MM.1S (cell line): ENCODE measurements around the gene EAF2.
"Not testable (repeated sequence)": the region's sequence is repeated elsewhere in the genome, so short reads cannot be mapped to it uniquely, and the experiment has no call there.

Source experiments
- DNase-seq: peaks from one replicate; pipeline ENCODE4 v3.0.0-alpha.2; 2015
- H2AFZ ChIP-seq: fragments of 300-600 bp; sonication (generic); 2 replicates; pipeline ENCODE4 v1.6.0; 2016; ENCODE audit warnings: antibody characterized with exemption, low read length
- H3F3A ChIP-seq: fragments of 300-600 bp; sonication (generic); 2 replicates; pipeline ENCODE4 v1.6.1; 2016; ENCODE audit warnings: mild to moderate bottlenecking, antibody characterized with exemption, low read length, moderate library complexity, mixed read lengths; ENCODE audit not compliant: insufficient read depth
- H3K27ac ChIP-seq: fragments of 300-600 bp; sonication (generic); 2 replicates; pipeline ENCODE4 v1.5.1; 2016; ENCODE audit warnings: mild to moderate bottlenecking, low read length
- H3K27me3 ChIP-seq: fragments of 300-600 bp; sonication (generic); replicated peaks from 2 replicates; pipeline ENCODE4 v1.6.0; 2016; ENCODE audit warnings: low read length; ENCODE audit not compliant: insufficient read depth
- H3K36me3 ChIP-seq: fragments of 300-600 bp; sonication (generic); replicated peaks from 2 replicates; pipeline ENCODE4 v1.6.1; 2016; ENCODE audit warnings: mild to moderate bottlenecking, low read length, mixed read lengths; ENCODE audit not compliant: insufficient read depth
- H3K4me1 ChIP-seq: fragments of 300-600 bp; sonication (generic); 2 replicates; pipeline ENCODE4 v1.6.1; 2016; ENCODE audit warnings: low read length, mixed read lengths
- H3K4me2 ChIP-seq: fragments of 300-600 bp; sonication (generic); 2 replicates; pipeline ENCODE4 v1.6.0; 2016; ENCODE audit warnings: low read depth, low read length
- H3K4me3 ChIP-seq: fragments of 300-600 bp; sonication (generic); 2 replicates; pipeline ENCODE4 v1.5.1; 2016; ENCODE audit warnings: low read length, mixed read lengths
- H3K79me2 ChIP-seq: fragments of 300-600 bp; sonication (generic); 2 replicates; pipeline ENCODE4 v1.6.1; 2016; ENCODE audit warnings: mixed run types, low read length, mixed read lengths
- H3K9ac ChIP-seq: fragments of 300-600 bp; sonication (generic); 2 replicates; pipeline ENCODE4 v1.6.1; 2016; ENCODE audit warnings: low read length, mixed read lengths
- H3K9me2 ChIP-seq: fragments of 300-600 bp; sonication (generic); replicated peaks from 2 replicates; pipeline ENCODE4 v1.6.1; 2016; ENCODE audit warnings: mild to moderate bottlenecking, low read length, mixed read lengths; ENCODE audit not compliant: insufficient read depth
- H3K9me3 ChIP-seq: fragments of 300-600 bp; sonication (generic); replicated peaks from 2 replicates; pipeline ENCODE4 v1.6.1; 2016; ENCODE audit warnings: mild to moderate bottlenecking, low read length, mixed read lengths; ENCODE audit not compliant: insufficient read depth
- H4K20me1 ChIP-seq: fragments of 300-600 bp; sonication (generic); 2 replicates; pipeline ENCODE4 v1.6.1; 2016; ENCODE audit warnings: mild to moderate bottlenecking, low read length, moderate library complexity, mixed read lengths; ENCODE audit not compliant: insufficient read depth
- EZH2 ChIP-seq: fragments of 300-600 bp; sonication (generic); optimal IDR thresholded peaks from 2 replicates; pipeline ENCODE3; 2017; ENCODE audit warnings: low read depth, mild to moderate bottlenecking, antibody characterized with exemption, low read length, mixed read lengths
- EZH2phosphoT487 ChIP-seq: fragments of 300-600 bp; sonication (generic); IDR thresholded peaks from 2 replicates; pipeline ENCODE4 v1.6.1; 2018; ENCODE audit warnings: antibody characterized with exemption, low read length
- TF ChIP-seq, protein P1 (sequence below): fragments of 300-600 bp; sonication (generic); IDR thresholded peaks from 2 replicates; pipeline ENCODE4 v1.5.1; 2016; ENCODE audit warnings: antibody characterized with exemption, low read length, mixed read lengths

EAF2 gene

DNA sequence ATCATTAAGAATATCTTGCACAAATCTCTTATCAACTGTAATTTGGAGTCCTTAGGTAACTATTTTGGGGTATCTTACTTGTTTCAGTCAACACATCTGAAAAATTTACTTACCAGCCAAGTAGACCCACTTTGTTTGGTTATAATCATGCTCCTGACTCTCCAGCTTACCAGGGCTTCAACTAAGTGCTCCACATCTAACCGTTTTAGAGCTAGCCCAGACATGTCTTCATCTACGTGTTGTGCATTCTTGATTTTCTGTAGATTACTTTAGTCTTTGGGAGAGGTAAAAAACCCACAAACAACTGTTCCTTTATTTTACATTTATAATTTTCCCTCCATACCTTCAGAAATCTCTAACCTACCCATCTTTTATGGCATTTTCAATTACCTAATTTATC lies 17.2 kb downstream of the EAF2 start:
- Histone ChIP-seq H4K20me1 (peaks cover 4% of the 10 kb centered on the region), H3K9ac (no peak overlapping the region), H3K4me1 (no peaks in the 10 kb centered on the region), H3K79me2 (peaks cover 92% of the 10 kb centered on the region), H3K4me2 (no peak overlapping the region), H2AFZ (no peak overlapping the region), H3K36me3 (peaks cover 9% of the 10 kb centered on the region; the same call in 1 of the 2 replicates), H3F3A (no peaks in the 10 kb centered on the region), H3K27ac (no peak overlapping the region), H3K9me2 (no peaks in the 10 kb centered on the region), H3K27me3 (no peaks in the 10 kb centered on the region), H3K4me3 (no peak overlapping the region), H3K9me3 (no peaks in the 10 kb centered on the region)
- TF ChIP-seq EZH2 = no peak
- TF ChIP-seq, protein P1, sequence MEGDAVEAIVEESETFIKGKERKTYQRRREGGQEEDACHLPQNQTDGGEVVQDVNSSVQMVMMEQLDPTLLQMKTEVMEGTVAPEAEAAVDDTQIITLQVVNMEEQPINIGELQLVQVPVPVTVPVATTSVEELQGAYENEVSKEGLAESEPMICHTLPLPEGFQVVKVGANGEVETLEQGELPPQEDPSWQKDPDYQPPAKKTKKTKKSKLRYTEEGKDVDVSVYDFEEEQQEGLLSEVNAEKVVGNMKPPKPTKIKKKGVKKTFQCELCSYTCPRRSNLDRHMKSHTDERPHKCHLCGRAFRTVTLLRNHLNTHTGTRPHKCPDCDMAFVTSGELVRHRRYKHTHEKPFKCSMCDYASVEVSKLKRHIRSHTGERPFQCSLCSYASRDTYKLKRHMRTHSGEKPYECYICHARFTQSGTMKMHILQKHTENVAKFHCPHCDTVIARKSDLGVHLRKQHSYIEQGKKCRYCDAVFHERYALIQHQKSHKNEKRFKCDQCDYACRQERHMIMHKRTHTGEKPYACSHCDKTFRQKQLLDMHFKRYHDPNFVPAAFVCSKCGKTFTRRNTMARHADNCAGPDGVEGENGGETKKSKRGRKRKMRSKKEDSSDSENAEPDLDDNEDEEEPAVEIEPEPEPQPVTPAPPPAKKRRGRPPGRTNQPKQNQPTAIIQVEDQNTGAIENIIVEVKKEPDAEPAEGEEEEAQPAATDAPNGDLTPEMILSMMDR = no peak
- DNase-seq = no peak

DNA sequence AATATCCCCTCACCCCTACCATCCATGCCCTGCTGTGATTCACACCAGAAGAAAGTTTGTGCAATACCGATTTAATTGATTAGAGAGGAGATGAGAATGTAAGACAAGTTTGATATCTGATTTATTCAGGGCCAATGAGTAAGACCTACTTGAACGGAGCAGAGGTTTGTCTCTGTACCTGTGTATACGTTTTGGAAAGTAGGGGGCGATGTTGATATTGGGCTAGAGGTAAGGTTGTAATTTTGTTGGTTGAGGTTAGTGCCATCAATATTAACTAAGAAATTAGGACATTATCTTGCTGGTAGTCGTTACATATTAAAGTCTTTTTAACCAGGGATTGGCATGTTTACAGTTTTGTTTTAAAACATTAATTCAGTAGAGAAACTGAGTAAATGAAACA lies 20.5 kb downstream of the EAF2 start:
- peaks cover 80% of the 10 kb centered on the region for H3K79me2 ChIP-seq
- DNase-seq = no peak
- no peak overlapping the region for H3K9ac ChIP-seq
- no peaks in the 10 kb centered on the region for H3F3A ChIP-seq
- H3K9me2 ChIP-seq = no peaks in the 10 kb centered on the region
- no peaks in the 10 kb centered on the region for H3K9me3 ChIP-seq
- H3K4me2 ChIP-seq = no peak overlapping the region
- TF ChIP-seq, protein P1 = peak; percentile 19
- no peak for TF ChIP-seq EZH2phosphoT487
- H3K4me3 ChIP-seq = no peak overlapping the region
- H3K4me1 ChIP-seq = no peaks in the 10 kb centered on the region
- H4K20me1 ChIP-seq = no peaks in the 10 kb centered on the region; the same call in 1 of the 2 replicates
- no peaks in the 10 kb centered on the region for H3K27me3 ChIP-seq
- H2AFZ ChIP-seq = no peak overlapping the region
- no peak overlapping the region for H3K27ac ChIP-seq
- H3K36me3 ChIP-seq = peaks cover 9% of the 10 kb centered on the region; the same call in 1 of the 2 replicates

DNA sequence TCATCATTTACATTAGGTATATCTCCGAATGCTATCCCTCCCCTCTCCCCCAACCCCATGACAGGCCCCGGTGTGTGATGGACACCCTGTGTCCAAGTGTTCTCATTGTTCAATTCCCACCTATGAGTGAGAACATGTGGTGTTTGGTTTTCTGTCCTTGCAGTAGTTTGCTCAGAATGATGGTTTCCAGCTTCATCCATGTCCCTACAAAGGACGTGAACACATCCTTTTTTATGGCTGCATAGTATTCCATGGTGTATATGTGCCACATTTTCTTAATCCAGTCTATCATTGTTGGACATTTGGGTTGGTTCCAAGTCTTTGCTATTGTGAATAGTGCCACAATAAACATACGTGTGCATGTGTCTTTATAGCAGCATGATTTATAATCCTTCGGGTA lies 22.8 kb downstream of the EAF2 start:
- not testable (repeated sequence) for H3K4me3 ChIP-seq, DNase-seq, H4K20me1 ChIP-seq, H3K9me2 ChIP-seq, H3K27me3 ChIP-seq, H2AFZ ChIP-seq, H3K9ac ChIP-seq, H3K36me3 ChIP-seq, H3K9me3 ChIP-seq, H3K27ac ChIP-seq, H3F3A ChIP-seq, H3K4me2 ChIP-seq, H3K4me1 ChIP-seq
- H3K79me2 ChIP-seq = peaks cover 65% of the 10 kb centered on the region

DNA sequence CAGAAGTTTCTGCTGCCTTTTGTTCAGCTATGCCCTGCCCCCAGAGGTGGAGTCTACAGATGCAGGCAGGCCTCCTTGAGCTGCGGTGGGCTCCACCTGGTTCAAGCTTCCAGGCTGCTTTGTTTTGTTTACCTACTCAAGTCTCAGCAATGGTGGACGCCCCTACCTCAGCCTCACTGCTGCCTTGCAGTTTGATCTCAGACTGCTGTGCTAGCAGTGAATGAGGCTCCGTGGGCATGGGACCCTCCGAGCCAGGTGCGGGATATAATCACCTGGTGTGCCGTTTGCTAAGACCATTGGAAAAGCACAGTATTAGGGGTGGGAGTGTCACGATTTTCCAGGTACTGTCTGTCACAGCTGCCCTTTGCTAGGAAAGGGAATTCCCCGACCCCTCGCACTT lies 28.2 kb downstream of the EAF2 start:
- DNase-seq, H3K4me3 ChIP-seq, H4K20me1 ChIP-seq, H3K9me3 ChIP-seq, H3K27me3 ChIP-seq, H3K9ac ChIP-seq, H3K9me2 ChIP-seq, H3K4me2 ChIP-seq, H3K36me3 ChIP-seq, H3K4me1 ChIP-seq, H3K27ac ChIP-seq, H2AFZ ChIP-seq, H3F3A ChIP-seq: not testable (repeated sequence)
- peaks cover 50% of the 10 kb centered on the region for H3K79me2 ChIP-seq
